Body of pancreas (tissue), 4 donors: Measurements from ENCODE around the gene WWTR1.

Source experiments
- CTCF ChIP-seq, 7 experiments: fragments of 450-650 bp in 4 of 7; fragments of 200-600 bp in 3 of 7; sonication (generic) in 3 of 7; IDR thresholded peaks; one replicate each; pipeline ENCODE4 v1.5.1; 2016 to 2019; ENCODE audit warnings: antibody characterized with exemption in 7 of 7
- POLR2A ChIP-seq, 3 donors: fragments of 450-650 bp; IDR thresholded peaks; one replicate each; pipeline ENCODE4 v1.6.1; 2016; ENCODE audit warnings: antibody characterized with exemption in 3 of 3, mild to moderate bottlenecking in 2 of 3

- TF ChIP-seq CTCF (IDR thresholded peaks at IDR 0.05): no peak
- TF ChIP-seq POLR2A (IDR thresholded peaks at IDR 0.05): no peak
These were observed 61.6 kb downstream of the WWTR1 start for GRCh38 chr3:149596134-149596770.
